Kidney epithelial cell (primary cell): ENCODE results near the gene MAD1L1. TPM values are rescaled to one million over a fixed set of nuclear protein-coding genes. Genes with fewer than 3 reads are reported as not detected.
A peak's percentile ranks its signal among the peaks of the same experiment; 100 is the strongest.

Experiments
- DNase-seq: peaks from one replicate; pipeline ENCODE4 v3.0.0-alpha.2; 2010; ENCODE audit warnings: low read depth
- H3K27me3 ChIP-seq: 2 replicates; pipeline ENCODE4 v1.6.0; 2011; ENCODE audit warnings: low read length; ENCODE audit not compliant: control insufficient read depth, insufficient read depth
- H3K36me3 ChIP-seq: 2 replicates; pipeline ENCODE4 v1.5.1; 2011; ENCODE audit warnings: low read length; ENCODE audit not compliant: control insufficient read depth, insufficient read depth
- H3K4me3 ChIP-seq: 2 replicates; pipeline ENCODE4 v1.5.1; 2011; ENCODE audit warnings: low read depth, mild to moderate bottlenecking, control low read depth, low read length
- CTCF ChIP-seq: IDR thresholded peaks from 2 replicates; pipeline ENCODE4 v1.5.1; 2011; ENCODE audit warnings: mild to moderate bottlenecking, moderate library complexity, low read length, control low read depth, inconsistent platforms; ENCODE audit not compliant: insufficient read depth, poor library complexity, severe bottlenecking
- total RNA-seq: library from RNA; depleted of rRNA; stranded (reverse); fragments of >200 nt; gene quantifications from 2 replicates; pipeline ENCODE4 v1.2.3, GENCODE V29; 2015

Gene MAD1L1
- total RNA-seq, 1 donor from 2014 or later, result 61.2 TPM

DNA sequence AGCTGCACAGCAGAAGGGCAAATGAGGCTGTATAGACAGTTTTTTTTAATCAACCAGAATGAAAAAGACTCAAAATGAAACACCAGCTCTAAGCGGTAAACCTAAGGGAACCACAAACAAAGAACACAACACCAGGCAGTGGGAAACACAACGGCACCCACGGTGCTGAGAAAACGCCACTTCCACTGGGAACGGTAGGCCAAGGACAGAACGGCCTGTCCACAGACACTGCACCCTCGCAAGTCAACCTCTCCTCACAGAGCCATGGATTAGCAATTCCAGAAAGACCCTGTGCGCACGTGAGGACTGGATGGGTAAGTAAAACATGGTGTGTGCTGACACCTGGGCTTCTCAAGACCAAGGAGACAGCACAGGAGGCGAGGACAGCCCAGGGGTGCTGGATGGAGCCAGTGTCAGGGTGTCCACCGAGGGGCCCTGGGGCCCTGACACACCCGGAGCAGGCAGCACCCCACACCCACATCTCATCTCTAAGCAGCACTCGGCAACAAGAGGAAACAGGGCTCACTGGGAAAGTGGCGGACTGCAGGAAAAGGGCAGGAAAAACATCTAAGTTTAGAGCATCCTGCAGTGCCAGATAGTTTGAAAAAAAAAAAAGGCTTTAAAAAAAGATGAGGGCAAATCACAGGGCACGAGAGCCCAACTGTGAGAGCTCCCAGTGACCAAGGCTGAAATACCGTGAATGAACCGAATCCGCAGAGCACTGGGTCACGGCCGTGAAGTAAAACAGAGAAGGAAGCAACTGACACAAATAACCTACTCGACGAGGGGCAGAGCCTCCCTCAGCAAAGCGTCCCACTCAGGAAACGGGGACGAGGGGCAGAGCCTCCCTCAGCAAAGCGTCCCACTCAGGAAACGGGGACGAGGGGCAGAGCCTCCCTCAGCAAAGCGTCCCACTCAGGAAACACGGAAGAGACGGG is 120.2 kb downstream of the MAD1L1 start:
- no peaks in the 10 kb centered on the region for H3K36me3 ChIP-seq
- DNase-seq, result no peak

GRCh38 chr7:2111568-2111967 is 121.2 kb downstream of the MAD1L1 start:
- no peaks in the 10 kb centered on the region for H3K27me3 ChIP-seq
- no peak for DNase-seq
- H3K36me3 ChIP-seq, result no peaks in the 10 kb centered on the region
- no peak for TF ChIP-seq CTCF
- H3K4me3 ChIP-seq, result no peak overlapping the region

More for the DNA sequence above, 120.2 kb downstream of the MAD1L1 start:
- TF ChIP-seq CTCF, result no peak
- no peak overlapping the region for H3K4me3 ChIP-seq
- no peaks in the 10 kb centered on the region for H3K27me3 ChIP-seq

DNA sequence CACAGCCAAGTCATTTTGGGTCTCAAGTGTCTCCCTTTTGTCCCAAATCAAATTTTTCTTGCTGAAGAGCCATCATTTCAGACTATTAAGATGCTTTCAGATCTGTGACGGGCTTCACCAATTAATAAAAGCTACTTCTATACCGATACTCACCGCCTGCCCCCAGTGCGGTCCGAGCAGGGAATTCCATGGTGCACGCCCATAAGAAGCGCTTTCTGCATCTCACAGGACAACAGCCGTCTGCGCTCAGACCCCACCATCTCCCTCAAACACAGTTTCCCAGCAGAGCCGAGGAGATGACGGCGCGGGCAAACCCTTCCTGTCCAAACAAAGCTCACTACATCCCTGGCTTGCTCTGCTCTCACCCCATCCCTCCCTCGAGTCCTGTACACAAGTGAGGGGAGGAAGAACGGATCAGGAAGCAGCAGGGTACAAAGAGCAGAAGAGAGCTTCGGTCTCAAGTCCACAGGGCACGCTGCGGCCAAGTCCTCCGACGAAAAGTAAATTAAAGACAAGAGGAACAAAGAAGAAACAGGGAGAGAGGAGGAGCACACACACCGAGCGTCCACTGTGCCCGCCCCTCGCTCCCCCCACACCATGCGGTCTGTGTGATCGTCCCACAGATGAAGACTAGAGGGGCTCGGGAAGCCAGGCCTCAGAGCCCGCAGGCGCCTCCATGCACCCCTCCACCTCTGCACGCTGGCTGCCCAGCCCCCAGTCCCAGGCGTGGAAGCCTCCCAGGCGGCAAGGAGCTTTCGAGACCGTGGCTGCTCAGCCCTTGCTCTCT is 121.9 kb downstream of the MAD1L1 start:
- Histone ChIP-seq H3K36me3 (no peaks in the 10 kb centered on the region), H3K27me3 (no peaks in the 10 kb centered on the region), H3K4me3 (no peak overlapping the region)
- TF ChIP-seq CTCF, result no peak
- DNase-seq, result no peak

DNA sequence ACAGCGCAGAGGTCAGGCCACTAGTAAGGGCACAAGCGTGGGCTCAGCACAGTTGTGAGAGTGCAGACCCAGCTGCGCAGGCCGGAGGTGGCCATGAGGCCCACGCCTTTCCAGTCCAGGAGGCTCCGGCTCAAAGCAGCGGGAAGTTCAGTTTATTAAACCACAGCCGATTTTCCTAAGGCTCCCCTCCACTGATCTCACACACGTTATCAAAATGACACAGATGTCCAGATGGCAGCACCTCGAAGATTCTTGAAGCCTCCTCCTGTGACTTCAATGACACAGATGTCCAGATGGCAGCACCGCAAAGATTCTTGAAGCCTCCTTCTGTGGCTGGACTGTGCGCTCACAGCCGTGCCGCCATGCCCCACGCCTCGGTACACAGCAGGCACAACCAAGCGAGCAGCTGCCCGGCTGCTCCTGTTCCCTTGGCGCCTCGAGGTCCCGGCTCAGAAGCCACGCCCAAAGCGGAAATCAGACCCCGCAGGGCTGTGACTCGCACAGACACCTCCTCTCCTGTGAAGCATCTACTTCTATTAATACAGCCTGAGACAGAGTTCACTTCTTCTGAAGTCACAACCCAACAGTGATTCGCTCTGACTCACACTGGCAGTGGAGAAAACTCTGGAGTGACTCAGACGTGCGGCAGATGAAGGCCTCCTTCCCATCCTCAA is 122.7 kb downstream of the MAD1L1 start:
- no peak for TF ChIP-seq CTCF
- H3K4me3 ChIP-seq, result no peak overlapping the region
- peak; percentile 86 for DNase-seq

GRCh38 chr7:2109251-2109872 is 123.4 kb downstream of the MAD1L1 start:
- TF ChIP-seq CTCF, result no peak
- Histone ChIP-seq H3K4me3 (no peak overlapping the region), H3K27me3 (no peaks in the 10 kb centered on the region), H3K36me3 (no peaks in the 10 kb centered on the region)
- no peak for DNase-seq

More for the DNA sequence above, 122.7 kb downstream of the MAD1L1 start:
- H3K27me3 ChIP-seq, result no peaks in the 10 kb centered on the region
- no peaks in the 10 kb centered on the region for H3K36me3 ChIP-seq
